ENCODE results near the gene BTG2.
"Not testable (repeated sequence)": the region's sequence is repeated elsewhere in the genome, so short reads cannot be mapped to it uniquely, and the experiment has no call there.

The BTG2 gene

DNA sequence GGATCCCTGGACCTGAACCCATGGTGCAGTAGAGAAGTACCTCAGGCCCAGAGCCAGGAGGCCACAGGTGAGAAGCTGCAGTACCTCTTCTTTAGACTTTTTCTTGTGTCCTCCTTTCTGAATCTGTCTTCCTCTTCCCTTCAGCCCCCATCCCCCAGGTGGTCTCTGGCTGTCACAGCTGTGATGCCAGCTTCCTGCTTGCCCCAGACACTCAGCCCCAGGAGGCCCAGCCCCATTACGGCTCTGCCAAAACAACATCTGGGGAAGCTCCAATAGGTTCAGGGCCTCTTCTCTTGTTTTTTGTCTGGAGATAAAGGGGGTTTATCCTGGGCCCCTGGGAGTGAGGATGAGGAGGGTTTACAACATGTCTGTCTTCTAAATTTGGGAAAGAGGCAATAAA is 9.5 kb upstream of the BTG2 start:
- peak; percentile 91 for DNase-seq (ENCODE audit: low spot score)

DNA sequence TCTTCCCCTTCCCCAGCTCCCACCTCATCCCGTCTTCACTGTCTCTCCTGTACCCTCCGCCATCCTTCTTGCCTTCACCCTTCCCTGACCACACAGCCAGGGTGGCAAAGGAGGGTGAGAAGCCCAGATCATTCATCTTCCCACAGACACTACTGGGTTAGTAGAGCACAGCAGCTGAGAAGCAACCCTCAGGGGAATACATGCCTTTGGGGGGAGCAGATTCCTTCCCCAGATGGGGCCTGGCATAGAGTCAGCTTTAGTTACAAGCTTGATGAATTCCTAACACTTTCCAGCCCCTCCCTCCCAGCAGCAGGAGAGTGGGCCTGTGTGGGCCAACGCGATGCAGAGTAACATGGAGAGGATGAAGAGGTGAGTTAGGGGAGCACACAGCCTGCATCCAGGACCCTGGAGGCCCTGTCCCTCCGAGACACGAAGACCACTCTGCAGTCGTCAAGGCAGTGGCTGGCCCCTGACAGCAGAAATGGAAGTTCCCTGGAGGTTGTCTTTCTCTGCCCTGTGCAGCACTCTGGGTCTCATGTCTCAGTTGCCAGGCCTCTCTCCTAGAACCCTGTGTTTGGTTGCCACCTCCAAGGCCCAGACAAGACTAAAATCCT is 8.8 kb upstream of the BTG2 start:
- DNase-seq (ENCODE audit: low spot score): no peak

DNA sequence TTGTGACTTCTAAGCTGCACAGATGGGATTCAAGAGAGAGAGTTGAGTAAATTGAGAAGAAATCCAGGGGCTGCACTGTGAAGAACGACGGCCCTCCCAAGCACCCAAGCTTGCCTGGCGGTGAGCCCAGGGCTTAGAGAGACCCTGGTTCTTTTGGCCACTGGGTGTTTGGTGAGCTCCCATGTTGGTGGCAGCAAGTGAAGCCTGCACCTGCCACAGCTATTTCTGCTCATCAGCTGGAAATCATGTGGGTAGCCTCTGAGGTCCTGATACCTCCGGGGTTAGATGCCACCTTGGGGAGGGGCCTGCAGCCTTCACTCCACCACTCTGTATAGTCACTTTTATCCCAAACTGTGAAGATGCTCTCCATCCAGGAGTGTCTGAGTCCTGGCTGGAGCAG is 6.2 kb upstream of the BTG2 start:
- DNase-seq (ENCODE audit: low spot score): peak; percentile 97

DNA sequence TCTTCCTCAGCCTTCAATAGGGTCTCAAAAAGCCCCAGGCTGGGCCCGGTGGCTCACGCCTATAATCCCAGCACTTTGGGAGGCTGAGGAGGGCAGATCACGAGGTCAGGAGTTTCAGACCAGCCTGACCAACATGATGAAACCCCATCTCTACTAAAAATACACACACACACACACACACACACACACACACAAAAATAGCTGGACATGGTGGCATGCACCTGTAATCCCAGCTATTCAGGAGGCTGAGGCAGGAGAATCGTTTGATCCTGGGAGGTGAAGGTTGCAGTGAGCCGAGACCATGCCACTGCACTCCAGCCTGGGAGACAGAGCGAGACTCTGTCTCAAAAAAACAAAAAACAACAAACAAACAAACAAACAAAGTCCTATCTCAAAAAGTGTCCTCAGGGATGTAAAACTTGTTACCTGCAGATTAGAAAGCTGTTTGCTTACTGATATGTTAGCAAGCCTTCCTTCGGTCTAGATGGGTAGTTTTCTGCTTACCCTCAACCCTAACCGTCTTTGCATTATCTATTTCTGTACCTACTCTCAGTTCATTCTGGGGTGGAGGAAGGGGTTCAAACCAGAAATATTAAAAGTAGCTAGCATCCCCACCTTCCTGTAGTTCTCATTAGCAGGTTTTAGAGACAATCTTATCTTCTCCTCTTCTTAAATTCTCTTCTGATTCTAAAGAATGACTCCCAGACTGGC is 5.4 kb upstream of the BTG2 start:
- peak; percentile 72 for DNase-seq (ENCODE audit: low spot score)

DNA sequence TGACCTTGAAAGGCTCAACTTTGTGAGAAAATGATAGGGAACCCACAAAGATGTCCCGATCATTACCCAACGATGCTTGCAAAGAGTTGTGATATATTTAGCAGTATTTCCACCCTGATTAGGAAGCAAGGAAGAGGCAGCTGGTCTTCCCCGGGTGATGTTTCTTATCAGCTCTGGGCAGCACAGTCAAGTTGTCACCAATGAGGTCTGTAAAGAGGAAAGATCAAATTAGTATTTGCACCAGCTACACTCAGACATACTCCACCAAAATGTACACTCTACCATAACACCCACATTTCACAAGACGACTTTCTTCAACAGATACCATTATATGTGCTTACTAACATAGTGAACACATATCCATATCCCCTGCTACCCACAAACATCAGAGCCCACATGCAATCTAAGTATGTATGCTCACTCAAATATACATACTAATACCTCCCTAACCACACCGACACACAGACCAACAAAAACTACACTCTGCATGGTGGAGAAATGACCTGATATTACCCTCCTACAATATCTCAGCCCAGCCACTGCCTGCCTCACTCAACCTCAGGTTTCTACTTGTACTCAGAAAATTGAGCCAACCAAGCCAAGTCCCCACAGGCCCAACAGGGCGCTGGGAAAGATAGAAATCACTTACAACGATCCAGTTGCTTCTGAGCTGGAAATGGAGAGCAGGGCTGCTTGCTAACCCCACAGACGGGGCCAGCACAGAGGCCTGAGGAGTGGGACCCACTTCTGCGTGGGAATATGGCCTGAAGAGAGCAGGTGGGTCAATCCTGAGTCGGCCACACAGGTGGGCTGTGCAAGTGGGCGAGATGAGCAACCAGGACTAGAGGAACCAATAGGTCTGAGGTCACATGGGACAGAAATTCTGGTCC is 4.6 kb upstream of the BTG2 start:
- peak; percentile 58 for DNase-seq (ENCODE audit: low spot score)

DNA sequence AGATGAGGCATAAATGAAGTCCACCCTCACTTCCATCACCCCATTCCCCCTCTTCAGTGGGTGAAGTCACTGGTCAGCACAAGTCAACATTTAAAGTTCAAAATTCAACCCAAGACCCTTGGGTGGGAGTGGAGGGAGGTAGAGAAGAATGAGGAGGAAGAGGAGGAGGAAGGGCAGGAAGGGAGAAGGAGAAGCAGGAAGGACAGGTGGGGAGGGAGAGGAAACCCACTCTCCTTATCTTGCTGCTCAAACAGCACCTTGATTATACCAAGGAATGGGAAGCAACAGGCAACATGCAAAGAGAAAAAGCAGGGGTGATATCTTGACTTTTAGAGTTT is 4.0 kb upstream of the BTG2 start:
- no peak for DNase-seq (ENCODE audit: low spot score)

DNA sequence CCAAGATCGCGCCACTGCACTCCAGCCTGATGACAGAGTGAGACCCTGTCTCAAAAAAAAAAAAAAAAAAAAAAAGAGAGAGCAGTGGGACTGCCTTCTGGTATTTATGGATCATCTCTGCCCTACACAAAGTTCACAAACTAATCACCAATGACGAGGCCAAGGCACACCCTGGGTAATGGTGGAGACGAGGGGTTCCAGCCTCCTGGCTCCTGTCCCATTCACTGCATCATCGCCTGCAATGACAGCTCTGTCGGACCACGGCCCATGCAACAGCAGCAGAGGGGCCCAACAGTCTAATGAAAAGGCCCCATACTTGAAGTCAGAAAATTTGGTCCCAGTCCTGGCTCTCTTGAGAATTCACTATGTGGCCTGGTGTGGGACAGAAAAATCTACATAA is 2.9 kb upstream of the BTG2 start:
- no peak for DNase-seq (ENCODE audit: low spot score)

DNA sequence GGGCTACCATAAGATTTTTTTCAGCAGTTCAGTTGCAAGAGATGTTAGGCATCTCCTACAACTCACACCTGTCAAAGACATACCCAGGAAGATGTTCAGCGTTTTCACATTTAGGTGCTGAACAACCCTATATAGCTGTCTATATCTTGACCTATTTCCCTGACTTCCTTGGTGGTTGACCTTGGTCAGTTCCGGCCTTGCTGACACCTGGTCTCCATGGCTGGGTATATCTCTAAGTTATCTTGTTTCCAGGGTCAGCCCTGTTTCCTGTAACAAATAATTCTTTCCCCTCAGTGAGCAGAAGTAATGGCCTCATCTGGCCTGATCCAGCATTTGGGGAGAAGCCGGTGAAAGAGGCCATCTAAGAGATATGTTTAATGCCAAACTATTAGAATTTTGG is 2.4 kb upstream of the BTG2 start:
- no peak for DNase-seq (ENCODE audit: low spot score)

DNA sequence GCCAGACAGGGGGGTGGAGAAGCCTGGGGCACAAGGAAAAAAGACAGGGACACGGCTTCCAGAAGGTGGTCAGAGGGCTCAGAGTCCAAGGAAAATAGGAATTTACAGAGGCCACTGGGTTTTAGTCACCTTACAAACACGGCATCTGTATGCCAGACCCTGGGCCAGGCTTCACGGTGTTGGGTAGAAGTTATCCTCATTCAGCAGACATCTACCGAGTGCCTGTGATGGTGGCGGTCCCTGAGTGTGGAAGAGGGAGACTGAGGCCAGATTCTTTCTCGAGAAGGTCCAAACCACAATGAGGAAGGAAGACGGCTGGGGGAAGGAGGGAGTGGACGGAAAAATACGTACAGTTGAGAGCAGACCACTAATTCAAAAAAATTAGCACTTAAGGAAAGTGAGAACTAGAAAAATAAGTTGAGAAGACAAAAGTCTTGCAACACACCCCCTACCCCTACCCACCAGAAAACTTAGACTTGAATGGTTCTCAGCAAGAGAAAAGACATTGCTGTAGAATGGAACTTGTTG is 864 bp upstream of the BTG2 start:
- peak; percentile 52 for DNase-seq (ENCODE audit: low spot score)

DNA sequence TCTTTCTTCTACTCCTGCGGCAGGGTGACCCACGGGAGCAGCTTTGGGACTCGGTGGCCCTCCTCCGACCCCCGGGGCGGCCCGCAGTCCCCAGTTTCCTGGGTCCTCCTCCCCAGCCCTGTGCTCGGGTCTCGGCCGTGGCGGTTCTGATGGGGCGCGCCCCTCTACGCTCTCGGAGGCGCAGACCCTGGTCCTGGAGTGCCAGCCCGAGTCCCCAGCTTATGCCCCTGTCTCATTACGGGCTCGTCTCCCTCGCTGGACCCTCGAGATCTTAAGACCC is 430 bp downstream of the BTG2 start:
- no peak for DNase-seq (ENCODE audit: low spot score)

DNA sequence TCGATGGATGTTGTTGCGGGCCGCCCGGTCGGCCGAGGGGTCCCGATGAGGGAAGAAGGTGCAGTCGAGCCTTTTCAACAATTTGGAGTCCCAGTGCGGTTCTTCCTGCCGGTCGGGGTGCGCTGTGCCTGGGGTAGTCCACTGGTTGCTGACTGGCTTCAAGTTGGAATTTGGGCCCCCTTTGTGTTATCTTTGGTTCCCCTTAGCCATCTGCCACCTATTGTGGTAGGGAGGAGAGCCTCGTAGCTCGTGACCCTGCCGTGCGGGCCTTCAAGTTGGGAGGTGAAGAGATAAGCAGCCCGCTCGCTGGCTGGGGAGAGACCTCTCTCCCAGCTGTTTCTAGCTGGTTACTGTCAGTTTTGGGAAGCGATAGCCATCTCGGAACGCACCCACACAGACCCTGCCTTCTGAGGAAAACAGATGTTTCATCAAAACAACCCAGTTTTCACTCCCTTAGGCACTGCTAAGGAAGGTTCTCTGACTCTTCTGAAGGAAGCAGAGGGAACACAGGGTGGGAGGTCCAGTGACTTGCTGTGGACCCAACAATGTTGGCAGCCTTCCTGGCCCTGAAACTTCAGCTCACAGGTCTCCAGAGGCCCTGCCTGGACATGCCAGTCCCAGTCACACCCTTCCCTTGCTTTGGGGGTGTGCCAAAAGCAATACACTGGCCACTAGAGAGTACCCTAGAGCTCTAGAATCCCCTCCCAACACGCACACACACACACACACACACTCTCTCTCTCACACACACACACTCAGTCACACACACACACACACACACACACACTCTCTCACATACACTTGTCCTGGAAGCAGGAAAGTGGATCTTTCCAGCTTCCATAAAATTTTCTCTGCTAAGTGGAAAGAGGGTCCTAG is 1.0 kb downstream of the BTG2 start:
- peak; percentile 72 for DNase-seq (ENCODE audit: low spot score)

DNA sequence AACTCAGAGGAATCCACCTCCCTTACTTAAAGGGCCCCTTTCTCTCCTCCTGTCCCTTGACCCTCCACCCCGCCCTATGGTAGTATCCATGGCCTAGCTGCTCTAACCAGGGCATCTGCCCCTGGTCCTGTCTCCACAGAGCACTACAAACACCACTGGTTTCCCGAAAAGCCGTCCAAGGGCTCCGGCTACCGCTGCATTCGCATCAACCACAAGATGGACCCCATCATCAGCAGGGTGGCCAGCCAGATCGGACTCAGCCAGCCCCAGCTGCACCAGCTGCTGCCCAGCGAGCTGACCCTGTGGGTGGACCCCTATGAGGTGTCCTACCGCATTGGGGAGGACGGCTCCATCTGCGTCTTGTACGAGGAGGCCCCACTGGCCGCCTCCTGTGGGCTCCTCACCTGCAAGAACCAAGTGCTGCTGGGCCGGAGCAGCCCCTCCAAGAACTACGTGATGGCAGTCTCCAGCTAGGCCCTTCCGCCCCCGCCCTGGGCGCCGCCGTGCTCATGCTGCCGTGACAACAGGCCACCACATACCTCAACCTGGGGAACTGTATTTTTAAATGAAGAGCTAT is 1.7 kb downstream of the BTG2 start:
- DNase-seq (ENCODE audit: low spot score): peak; percentile 53

DNA sequence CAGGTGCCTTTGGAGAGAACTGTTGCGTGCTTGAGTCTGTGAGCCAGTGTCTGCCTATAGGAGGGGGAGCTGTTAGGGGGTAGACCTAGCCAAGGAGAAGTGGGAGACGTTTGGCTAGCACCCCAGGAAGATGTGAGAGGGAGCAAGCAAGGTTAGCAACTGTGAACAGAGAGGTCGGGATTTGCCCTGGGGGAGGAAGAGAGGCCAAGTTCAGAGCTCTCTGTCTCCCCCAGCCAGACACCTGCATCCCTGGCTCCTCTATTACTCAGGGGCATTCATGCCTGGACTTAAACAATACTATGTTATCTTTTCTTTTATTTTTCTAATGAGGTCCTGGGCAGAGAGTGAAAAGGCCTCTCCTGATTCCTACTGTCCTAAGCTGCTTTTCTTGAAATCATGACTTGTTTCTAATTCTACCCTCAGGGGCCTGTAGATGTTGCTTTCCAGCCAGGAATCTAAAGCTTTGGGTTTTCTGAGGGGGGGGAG is 2.4 kb downstream of the BTG2 start:
- DNase-seq (ENCODE audit: low spot score): no peak

DNA sequence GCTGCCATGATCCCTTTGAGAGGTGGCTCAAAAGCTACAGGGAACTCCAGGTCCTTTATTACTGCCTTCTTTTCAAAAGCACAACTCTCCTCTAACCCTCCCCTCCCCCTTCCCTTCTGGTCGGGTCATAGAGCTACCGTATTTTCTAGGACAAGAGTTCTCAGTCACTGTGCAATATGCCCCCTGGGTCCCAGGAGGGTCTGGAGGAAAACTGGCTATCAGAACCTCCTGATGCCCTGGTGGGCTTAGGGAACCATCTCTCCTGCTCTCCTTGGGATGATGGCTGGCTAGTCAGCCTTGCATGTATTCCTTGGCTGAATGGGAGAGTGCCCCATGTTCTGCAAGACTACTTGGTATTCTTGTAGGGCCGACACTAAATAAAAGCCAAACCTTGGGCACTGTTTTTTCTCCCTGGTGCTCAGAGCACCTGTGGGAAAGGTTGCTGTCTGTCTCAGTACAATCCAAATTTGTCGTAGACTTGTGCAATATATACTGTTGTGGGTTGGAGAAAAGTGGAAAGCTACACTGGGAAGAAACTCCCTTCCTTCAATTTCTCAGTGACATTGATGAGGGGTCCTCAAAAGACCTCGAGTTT is 3.1 kb downstream of the BTG2 start:
- DNase-seq (ENCODE audit: low spot score): peak; percentile 34

DNA sequence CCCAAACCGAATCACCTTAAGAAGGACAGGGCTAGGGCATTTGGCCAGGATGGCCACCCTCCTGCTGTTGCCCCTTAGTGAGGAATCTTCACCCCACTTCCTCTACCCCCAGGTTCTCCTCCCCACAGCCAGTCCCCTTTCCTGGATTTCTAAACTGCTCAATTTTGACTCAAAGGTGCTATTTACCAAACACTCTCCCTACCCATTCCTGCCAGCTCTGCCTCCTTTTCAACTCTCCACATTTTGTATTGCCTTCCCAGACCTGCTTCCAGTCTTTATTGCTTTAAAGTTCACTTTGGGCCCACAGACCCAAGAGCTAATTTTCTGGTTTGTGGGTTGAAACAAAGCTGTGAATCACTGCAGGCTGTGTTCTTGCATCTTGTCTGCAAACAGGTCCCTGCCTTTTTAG is 3.6 kb downstream of the BTG2 start:
- peak; percentile 33 for DNase-seq (ENCODE audit: low spot score)

DNA sequence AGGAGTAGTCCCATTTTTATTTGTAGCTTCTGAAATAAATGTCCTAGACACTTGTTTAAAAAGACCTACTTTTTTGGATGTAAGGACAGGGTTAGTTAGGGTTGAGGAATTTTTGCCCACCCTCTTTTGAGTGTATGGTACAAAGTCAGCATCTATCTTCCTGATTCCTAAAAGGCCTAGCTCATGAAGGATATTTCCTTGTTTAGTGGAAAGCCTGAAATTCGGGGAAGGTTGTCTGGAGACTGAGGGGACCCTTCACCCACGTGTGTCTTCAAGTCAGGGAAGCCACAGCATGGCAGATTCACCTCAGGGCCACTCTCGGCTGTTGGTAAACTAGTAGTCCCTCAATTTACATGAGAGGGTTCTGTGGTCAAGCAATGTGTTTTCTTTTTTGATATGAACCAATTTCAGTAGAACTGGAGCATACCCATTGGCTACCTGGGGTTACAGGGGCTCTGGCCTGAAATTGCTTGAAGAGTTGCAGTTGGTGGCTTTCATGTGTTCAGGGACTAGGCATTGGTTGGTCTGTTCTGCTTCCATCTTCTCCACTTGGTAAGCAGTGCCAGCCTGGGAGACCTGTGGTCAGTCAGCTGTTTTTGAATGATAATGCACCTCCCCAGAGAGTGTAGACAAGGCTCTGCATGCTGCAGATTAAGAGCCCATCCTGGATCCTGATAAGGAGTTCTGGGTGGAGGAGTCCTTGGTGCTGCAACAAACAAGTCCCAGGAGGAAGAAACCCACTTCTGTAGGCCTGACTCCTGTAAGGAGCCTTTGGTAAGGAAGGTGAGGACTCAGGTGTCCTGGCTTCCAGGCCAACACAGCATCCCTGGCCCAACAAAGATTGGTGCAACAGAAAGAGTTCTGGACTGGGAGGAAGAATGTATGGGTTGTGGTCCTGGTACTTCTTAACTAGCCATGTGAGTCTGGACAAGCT is 6.3 kb downstream of the BTG2 start:
- peak; percentile 43 for DNase-seq (ENCODE audit: low spot score)

DNA sequence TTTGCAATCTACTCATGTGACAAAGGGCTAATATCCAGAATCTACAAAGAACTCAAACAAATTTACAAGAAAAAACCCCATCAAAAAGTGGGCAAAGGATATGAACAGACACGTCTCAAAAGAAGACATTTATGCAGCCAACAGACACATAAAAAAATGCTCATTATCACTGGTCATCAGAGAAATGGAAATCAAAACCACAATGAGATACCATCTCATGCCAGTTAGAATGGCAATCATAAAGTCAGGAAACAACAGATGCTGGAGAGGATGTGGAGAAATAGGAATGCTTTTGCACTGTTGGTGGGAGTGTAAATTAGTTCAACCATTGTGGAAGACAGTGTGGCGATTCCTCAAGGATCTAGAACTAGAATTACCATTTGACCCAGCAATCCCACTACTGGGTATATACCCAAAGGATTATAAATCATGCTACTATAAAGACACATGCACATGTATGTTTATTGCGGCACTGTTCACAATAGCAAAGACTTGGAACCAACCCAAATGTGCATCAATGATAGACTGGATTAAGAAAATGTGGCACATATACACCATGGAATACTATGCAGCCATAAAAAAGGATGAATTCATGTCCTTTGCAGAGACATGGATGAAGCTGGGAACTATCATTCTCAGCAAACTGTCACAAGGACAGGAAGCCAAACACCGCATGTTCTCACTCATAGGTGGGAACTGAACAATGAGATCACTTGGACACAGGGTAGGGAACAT is 8.9 kb downstream of the BTG2 start:
- DNase-seq (ENCODE audit: low spot score): not testable (repeated sequence)

DNA sequence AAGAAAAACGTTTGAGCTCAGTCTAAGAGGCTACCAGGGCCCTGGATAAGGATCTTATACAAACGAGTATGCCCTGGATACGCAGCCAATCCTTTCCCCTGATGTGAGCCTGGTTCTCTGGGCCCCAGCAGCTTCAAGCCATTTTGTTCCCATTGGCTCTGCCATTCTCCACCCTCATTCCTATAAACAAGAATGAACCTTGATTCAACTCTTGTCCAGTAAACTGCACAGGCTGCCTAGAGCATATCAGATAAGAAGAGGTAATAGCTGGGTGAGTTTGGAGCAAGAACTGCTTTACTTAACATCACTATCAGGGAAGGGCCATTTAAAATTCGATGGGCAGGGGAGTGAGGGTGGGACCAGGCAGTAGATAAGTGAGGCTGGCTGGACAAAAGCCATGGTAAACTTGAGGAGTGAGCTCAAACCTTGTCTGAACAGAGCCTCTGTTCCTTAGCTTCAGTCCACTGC is 11.3 kb downstream of the BTG2 start:
- no peak for DNase-seq (ENCODE audit: low spot score)

All from NAMALWA (cell line).